Fibroblast of skin of left biceps (primary cell): ENCODE measurements around the gene CD300E.

Source experiments
- DNase-seq, 2 experiments: peaks; one replicate each; pipeline ENCODE4 v3.0.0-alpha.2; 2013; ENCODE audit warnings: low read depth in 2 of 2

The CD300E gene

GRCh38 chr17:74566132-74566753 is 57.3 kb downstream of the CD300E start:
- DNase-seq, result no peak

GRCh38 chr17:74565126-74565525 is 58.4 kb downstream of the CD300E start:
- DNase-seq, result no peak

GRCh38 chr17:74563358-74563757 is 60.2 kb downstream of the CD300E start:
- DNase-seq, result no peak

GRCh38 chr17:74561586-74561985 is 62.0 kb downstream of the CD300E start:
- DNase-seq, result no peak
